PC-3 (cell line): ENCODE data around the gene BICRA. TPM values are rescaled to one million over a fixed set of nuclear protein-coding genes. Genes with fewer than 3 reads are reported as not detected.

Experiments used
- ATAC-seq: fragments of 200-7000 bp; cut with Tn5 transposase; 2 replicates; pipeline ENCODE4 v1.9.1; 2020; ENCODE audit warnings: mild to moderate bottlenecking, moderate library complexity
- BruUV-seq: library from RNA; stranded (reverse); fragments of 400-500 nt; replicated peaks from 2 replicates; lab custom pipeline; 2021; lab: Mats Ljungman, UMichigan
- CTCF ChIA-PET: fragments of 300-600 bp; sonication (Branson Sonifier 250); formaldehyde crosslinking; loops from one replicate; lab custom pipeline; 2022; ENCODE audit warnings: antibody characterized with exemption; lab: Charles Lee
- POLR2A ChIA-PET: fragments of 300-600 bp; sonication (Branson Sonifier 250); formaldehyde crosslinking; loops from one replicate; lab custom pipeline; 2022; ENCODE audit warnings: antibody characterized with exemption; ENCODE audit not compliant: unreplicated experiment; lab: Charles Lee
- DNase-seq: peaks from one replicate; pipeline ENCODE4 v3.0.0-alpha.2; 2015
- H2AFZ ChIP-seq: fragments of 300-600 bp; sonication (generic); 2 replicates; pipeline ENCODE4 v1.6.0; 2016; ENCODE audit warnings: antibody characterized with exemption, low read length
- H3F3A ChIP-seq: fragments of 300-600 bp; sonication (generic); one replicate; pipeline ENCODE4 v1.6.0; 2017; ENCODE audit warnings: antibody characterized with exemption, low read length, control low read depth, mild to moderate bottlenecking; ENCODE audit not compliant: unreplicated experiment
- H3K27ac ChIP-seq: fragments of 300-600 bp; sonication (generic); 2 replicates; pipeline ENCODE4 v1.5.1; 2016; ENCODE audit warnings: mild to moderate bottlenecking, low read length
- H3K27me3 ChIP-seq: fragments of 300-600 bp; sonication (generic); 2 replicates; pipeline ENCODE4 v1.6.1; 2016; ENCODE audit warnings: low read length, mixed read lengths
- H3K36me3 ChIP-seq: fragments of 300-600 bp; sonication (generic); 2 replicates; pipeline ENCODE4 v1.6.1; 2016; ENCODE audit warnings: low read depth, mixed run types, low read length, mixed read lengths
- H3K4me1 ChIP-seq: fragments of 300-600 bp; sonication (generic); 2 replicates; pipeline ENCODE4 v1.5.1; 2016; ENCODE audit warnings: low read length; ENCODE audit not compliant: insufficient read depth
- H3K4me2 ChIP-seq: fragments of 300-600 bp; sonication (generic); 2 replicates; pipeline ENCODE4 v1.6.0; 2016; ENCODE audit warnings: low read length
- H3K4me3 ChIP-seq: fragments of 300-600 bp; sonication (generic); 2 replicates; pipeline ENCODE4 v1.5.1; 2016; ENCODE audit warnings: mild to moderate bottlenecking, low read length, mixed read lengths
- H3K79me2 ChIP-seq: fragments of 300-600 bp; sonication (generic); 2 replicates; pipeline ENCODE4 v1.6.1; 2017; ENCODE audit warnings: low read length, mixed read lengths
- H3K9ac ChIP-seq: fragments of 300-600 bp; sonication (generic); 2 replicates; pipeline ENCODE4 v1.6.0; 2016; ENCODE audit warnings: mild to moderate bottlenecking, low read length
- H3K9me2 ChIP-seq: fragments of 300-600 bp; sonication (generic); replicated peaks from 2 replicates; pipeline ENCODE4 v1.6.1; 2016; ENCODE audit warnings: mixed run types, low read length, mixed read lengths
- H3K9me3 ChIP-seq: fragments of 300-600 bp; sonication (generic); 2 replicates; pipeline ENCODE4 v1.6.1; 2016; ENCODE audit warnings: low read length, mixed read lengths
- H4K20me1 ChIP-seq: fragments of 300-600 bp; sonication (generic); 2 replicates; pipeline ENCODE4 v1.6.1; 2016; ENCODE audit warnings: low read length, mixed read lengths
- CTCF ChIP-seq: fragments of 300-600 bp; sonication (generic); conservative IDR thresholded peaks from 2 replicates; pipeline ENCODE4 v1.5.1; 2017; ENCODE audit warnings: antibody characterized with exemption, low read depth, mild to moderate bottlenecking, low read length
- EZH2 ChIP-seq: fragments of 300-600 bp; sonication (generic); IDR thresholded peaks from one replicate; pipeline ENCODE4 v1.6.1; 2017; ENCODE audit warnings: antibody characterized with exemption, mild to moderate bottlenecking, low read length; ENCODE audit not compliant: unreplicated experiment
- EZH2phosphoT487 ChIP-seq: fragments of 300-600 bp; sonication (generic); IDR thresholded peaks from 2 replicates; pipeline ENCODE4 v1.6.1; 2018; ENCODE audit warnings: mild to moderate bottlenecking, antibody characterized with exemption, low read length, borderline replicate concordance
- intact Hi-C: fragments of 100-400 bp; cut with micrococcal nuclease; formaldehyde crosslinking; loops from 2 replicates; pipeline ENCODE4 v1.9.0; 2023
- total RNA-seq: library from RNA; depleted of rRNA; stranded (reverse); fragments of >200 nt; gene quantifications from 2 replicates; pipeline ENCODE4 v1.2.3, GENCODE V29; 2014

Gene BICRA
- total RNA-seq, 1 experiment from 2014 or later, result 1.2 TPM

GRCh38 chr19:47700934-47701716 lies 92.2 kb downstream of the BICRA start:
- no TSS peak for BruUV-seq

GRCh38 chr19:47701717-47702552 lies 93.0 kb downstream of the BICRA start:
- no peaks in the 10 kb centered on the region for H3F3A ChIP-seq
- POLR2A ChIA-PET, result no interaction called here
- CTCF ChIA-PET, result no interaction called here
- H3K9ac ChIP-seq, result no peak overlapping the region
- TF ChIP-seq CTCF, result no peak
- no peak for TF ChIP-seq EZH2phosphoT487
- TF ChIP-seq EZH2, result no peak
- no peaks in the 10 kb centered on the region for H3K9me3 ChIP-seq
- H3K9me2 ChIP-seq, result no peaks in the 10 kb centered on the region
- BruUV-seq, result no TSS peak
- no peak for DNase-seq
- H3K4me2 ChIP-seq, result no peak overlapping the region
- 0 out of 2 replicates have a peak, but pooled peaks cover 3% of the 10 kb centered on the region for H3K4me1 ChIP-seq
- H4K20me1 ChIP-seq, result no peaks in the 10 kb centered on the region
- H3K27me3 ChIP-seq, result no peaks in the 10 kb centered on the region
- H3K27ac ChIP-seq, result no peak overlapping the region
- no peaks in the 10 kb centered on the region for H3K79me2 ChIP-seq
- no peak overlapping the region for H2AFZ ChIP-seq
- intact Hi-C loops, result no loop called here
- no peak for ATAC-seq
- no peak overlapping the region for H3K4me3 ChIP-seq
- H3K36me3 ChIP-seq, result no peaks in the 10 kb centered on the region

More at GRCh38 chr19:47700934-47701716, 92.2 kb downstream of the BICRA start:
- DNase-seq, result no peak
- POLR2A ChIA-PET, result no interaction called here
- Histone ChIP-seq H3F3A (no peaks in the 10 kb centered on the region), H3K27me3 (no peaks in the 10 kb centered on the region), H2AFZ (no peak overlapping the region), H3K79me2 (no peaks in the 10 kb centered on the region), H3K4me2 (no peak overlapping the region), H3K36me3 (no peaks in the 10 kb centered on the region), H3K27ac (no peak overlapping the region), H3K9me3 (no peaks in the 10 kb centered on the region), H3K9ac (no peak overlapping the region), H3K4me3 (no peak overlapping the region), H3K4me1 (0 out of 2 replicates have a peak, but pooled peaks cover 3% of the 10 kb centered on the region), H3K9me2 (no peaks in the 10 kb centered on the region), H4K20me1 (no peaks in the 10 kb centered on the region)
- no peak for TF ChIP-seq CTCF
- no peak for TF ChIP-seq EZH2phosphoT487
- no peak for ATAC-seq
- intact Hi-C loops, result no loop called here
- CTCF ChIA-PET, result no interaction called here
